SK-N-SH (cell line): Measurements from ENCODE around the gene HAGHL. TPM values are rescaled to one million over a fixed set of nuclear protein-coding genes. Genes with fewer than 3 reads are reported as not detected.

Experiments used
- CTCF ChIA-PET: fragments of 300-600, 350-600 bp; formaldehyde crosslinking; extraction: SDS; loops from one replicate; lab custom pipeline; 2021; lab: Yijun Ruan, JAX
- POLR2A ChIA-PET: fragments of 350-600 bp; sonication (Branson Sonifier 250); formaldehyde crosslinking; extraction: SDS; loops from one replicate; lab custom pipeline; 2020; ENCODE audit warnings: antibody characterized with exemption, inconsistent platforms; lab: Yijun Ruan, JAX
- DNase-seq: peaks from one replicate; pipeline ENCODE4 v3.0.0; 2012
- H2AFZ ChIP-seq: fragments of 200-600 bp; sonication (generic); 2 replicates; pipeline ENCODE4 v1.8.1; 2016; ENCODE audit warnings: antibody characterized with exemption, mild to moderate bottlenecking, low read depth
- H3F3A ChIP-seq: fragments of 200-600 bp; sonication (generic); replicated peaks from 2 replicates; pipeline ENCODE3; 2016; ENCODE audit warnings: antibody characterized with exemption, mild to moderate bottlenecking; ENCODE audit not compliant: insufficient read depth
- H3K27ac ChIP-seq, 2 experiments: fragments of 200-500 bp in 1 of 2; fragments of 200-600 bp in 1 of 2; sonication (Bioruptor generic) in 1 of 2; sonication (generic), shearing (Covaris generic) in 1 of 2; 2 replicates each; pipeline versions ENCODE4 v1.5.1 to v1.6.1; 2014 to 2016; ENCODE audit warnings: low read depth in 2 of 2, inconsistent platforms in 1 of 2, low read length in 1 of 2, mild to moderate bottlenecking in 1 of 2, mixed read lengths in 1 of 2
- H3K27me3 ChIP-seq: fragments of 200-600 bp; sonication (generic), shearing (Covaris generic); 2 replicates; pipeline ENCODE4 v1.6.1; 2016; ENCODE audit warnings: mixed run types; ENCODE audit not compliant: insufficient read depth
- H3K36me3 ChIP-seq, 2 experiments: fragments of 200-500 bp in 1 of 2; fragments of 200-600 bp in 1 of 2; sonication (Bioruptor generic) in 1 of 2; sonication (generic) in 1 of 2; replicated peaks in 1 of 2; 2 replicates each; pipeline versions ENCODE3 to v1.5.1; 2014 to 2016; ENCODE audit warnings: low read length in 1 of 2, mild to moderate bottlenecking in 1 of 2; ENCODE audit not compliant: insufficient read depth in 2 of 2, control insufficient read depth in 1 of 2
- H3K4me1 ChIP-seq, 2 experiments: fragments of 200-500 bp in 1 of 2; fragments of 200-600 bp in 1 of 2; sonication (Bioruptor generic) in 1 of 2; sonication (generic), shearing (Covaris generic) in 1 of 2; 2 replicates each; pipeline versions ENCODE4 v1.5.1 to v1.6.1; 2014 to 2016; ENCODE audit warnings: low read depth in 1 of 2, low read length in 1 of 2, mixed run types in 1 of 2; ENCODE audit not compliant: insufficient read depth in 2 of 2, control insufficient read depth in 1 of 2
- H3K4me2 ChIP-seq: fragments of 200-600 bp; sonication (generic), shearing (Covaris generic); 2 replicates; pipeline ENCODE4 v1.6.1; 2017; ENCODE audit warnings: mixed run types
- H3K4me3 ChIP-seq, 2 experiments: fragments of 200-500 bp in 1 of 2; fragments of 200-600 bp in 1 of 2; sonication (Bioruptor generic) in 1 of 2; sonication (generic), shearing (Covaris generic) in 1 of 2; 2 replicates each; pipeline versions ENCODE4 v1.5.1 to v1.8.1; 2014 to 2016; ENCODE audit warnings: low read depth in 2 of 2, inconsistent platforms in 1 of 2, low read length in 1 of 2, mild to moderate bottlenecking in 1 of 2, mixed read lengths in 1 of 2, moderate library complexity in 1 of 2
- H3K79me2 ChIP-seq: fragments of 200-600 bp; sonication (generic); 2 replicates; pipeline ENCODE4 v1.8.1; 2017; ENCODE audit warnings: mild to moderate bottlenecking; ENCODE audit not compliant: insufficient read depth
- H3K9ac ChIP-seq: fragments of 200-600 bp; sonication (generic); 2 replicates; pipeline ENCODE4 v1.6.1; 2017; ENCODE audit warnings: mixed run types
- H3K9me2 ChIP-seq: fragments of 200-600 bp; sonication (generic); 2 replicates; pipeline ENCODE4 v1.6.1; 2017; ENCODE audit warnings: mixed run types
- H3K9me3 ChIP-seq: fragments of 200-600 bp; sonication (generic); 2 replicates; pipeline ENCODE4 v1.6.1; 2017; ENCODE audit warnings: mixed run types, mild to moderate bottlenecking, moderate library complexity
- H4K20me1 ChIP-seq: fragments of 200-600 bp; sonication (generic); 2 replicates; pipeline ENCODE4 v1.6.1; 2017; ENCODE audit warnings: mild to moderate bottlenecking, mixed run types; ENCODE audit not compliant: insufficient read depth
- CHD2 ChIP-seq: fragments of 150-350 bp; IDR thresholded peaks from 2 replicates; pipeline ENCODE4 v1.6.1; 2018; ENCODE audit warnings: low read length; ENCODE audit not compliant: partially characterized antibody
- EP300 ChIP-seq, 2 experiments: IDR thresholded peaks; 2 replicates each; pipeline versions ENCODE4 v1.4.0 to v1.6.1; 2012; ENCODE audit warnings: borderline replicate concordance in 1 of 2, low read depth in 1 of 2, low read length in 1 of 2
- EZH2phosphoT487 ChIP-seq: fragments of 200-600 bp; sonication (generic); IDR thresholded peaks from 2 replicates; pipeline ENCODE4 v1.6.1; 2017; ENCODE audit warnings: low read depth, mixed run types, mild to moderate bottlenecking, antibody characterized with exemption, moderate library complexity, borderline replicate concordance
- FOSL2 ChIP-seq: IDR thresholded peaks from 2 replicates; pipeline ENCODE4 v1.4.0; 2012; ENCODE audit warnings: low read depth, mild to moderate bottlenecking, moderate library complexity, borderline replicate concordance
- FOXM1 ChIP-seq: IDR thresholded peaks from 2 replicates; pipeline ENCODE4 v1.4.0; 2012; ENCODE audit warnings: low read depth, mild to moderate bottlenecking
- GABPA ChIP-seq: IDR thresholded peaks from 2 replicates; pipeline ENCODE4 v1.4.0; 2012; ENCODE audit warnings: low read depth, mild to moderate bottlenecking
- GATA2 ChIP-seq: sonication (generic); formaldehyde crosslinking; IDR thresholded peaks from 2 replicates; pipeline ENCODE4 v1.5.0; 2020; ENCODE audit warnings: mild to moderate bottlenecking, missing genetic modification reagents
- JUND ChIP-seq: IDR thresholded peaks from 2 replicates; pipeline ENCODE4 v1.4.0; 2012
- MXI1 ChIP-seq: IDR thresholded peaks from 2 replicates; pipeline ENCODE4 v1.6.1; 2012; ENCODE audit warnings: mild to moderate bottlenecking, low read depth, low read length, improper control_type of control experiment
- NFIC ChIP-seq: IDR thresholded peaks from 2 replicates; pipeline ENCODE4 v1.4.0; 2012; ENCODE audit warnings: borderline replicate concordance
- TCF12 ChIP-seq: IDR thresholded peaks from 2 replicates; pipeline ENCODE4 v1.4.0; 2012
- TEAD4 ChIP-seq: IDR thresholded peaks from 2 replicates; pipeline ENCODE4 v1.4.0; 2012; ENCODE audit warnings: mild to moderate bottlenecking, borderline replicate concordance; ENCODE audit not compliant: insufficient read depth
- WGBS: methylation state at CpG from one replicate; pipeline ENCODE4 v1.1.6; 2017; ENCODE audit warnings: low lambda C conversion rate; 5-methylcytosine and 5-hydroxymethylcytosine counted together
- polyA plus RNA-seq, 3 experiments: library from polyadenylated mRNA; depleted of rRNA; stranded (reverse); fragments of >200 nt; gene quantifications; 2 replicates each; pipeline ENCODE4 v1.2.3, GENCODE V29; 2012
- TF ChIP-seq, protein P1 (sequence below): fragments of 150-350 bp; IDR thresholded peaks from 2 replicates; pipeline ENCODE4 v1.6.1; 2016; ENCODE audit warnings: mild to moderate bottlenecking, low read depth, low read length
- TF ChIP-seq, protein P2 (sequence below): IDR thresholded peaks from 2 replicates; pipeline ENCODE4 v1.4.0; 2012; ENCODE audit warnings: low read depth
- TF ChIP-seq, protein P3 (sequence below): IDR thresholded peaks from 2 replicates; pipeline ENCODE4; 2012
- TF ChIP-seq, protein P4 (sequence below): fragments of 200-600 bp; sonication (generic); IDR thresholded peaks from 2 replicates; pipeline ENCODE4 v1.6.1; 2017; ENCODE audit warnings: antibody characterized with exemption, mild to moderate bottlenecking, moderate library complexity

The HAGHL gene
- polyA plus RNA-seq, 1 of the 3 experiments (the other 2 are of a cell fraction), result 65.5 TPM

DNA sequence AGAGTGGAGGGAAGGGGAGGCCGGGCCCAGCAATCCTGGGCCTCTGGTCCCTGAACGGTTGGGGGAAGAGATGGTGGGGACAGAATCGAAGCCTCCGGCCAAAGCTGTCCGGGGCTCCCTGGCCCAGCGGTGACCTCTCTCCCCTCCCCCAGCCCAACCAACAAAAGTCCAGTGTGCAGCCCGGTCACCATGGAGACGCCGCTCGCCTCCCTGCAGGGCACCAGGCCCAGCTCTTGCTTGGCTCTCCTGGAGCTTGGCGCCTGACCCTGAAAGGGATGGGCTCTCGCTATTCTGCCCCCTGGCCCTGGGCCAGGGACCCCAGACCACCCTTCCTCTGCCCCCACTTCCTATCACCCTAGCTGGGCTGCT lies 10.7 kb upstream of the HAGHL start:
- 20% methylated on average over 1 of the region's 12 CpGs for WGBS
- peak overlapping the region; percentile 56 to 91; a peak in 3 of 4 replicates for H3K27ac ChIP-seq
- no peaks in the 10 kb centered on the region for H3K9me2 ChIP-seq
- ChIA-PET POLR2A (interaction anchor here (0.7 to 2.6 kb wide), 8 partner anchors 9 to 68 kb away, joined by 3 to 13 read pairs (median 4); partner anchors contain the start of genes CCDC78 and CIAO3), CTCF (interaction anchor here (0.6 to 22.4 kb wide), 10 partner anchors 11 to 68 kb away, joined by 3 to 358 read pairs (median 9); partner anchors contain the start of genes ANTKMT, CCDC78, CHTF18 and CIAO3)
- peaks cover 12% of the 10 kb centered on the region; the same call in 1 of the 2 replicates for H4K20me1 ChIP-seq
- H3F3A ChIP-seq, result peaks cover 28% of the 10 kb centered on the region
- H3K36me3 ChIP-seq, result peaks cover 0 to 4% of the 10 kb centered on the region in 2 experiments
- no peaks in the 10 kb centered on the region for H3K9me3 ChIP-seq
- H3K4me2 ChIP-seq, result peak overlapping the region; percentile 93
- H3K27me3 ChIP-seq, result no peaks in the 10 kb centered on the region
- H3K4me1 ChIP-seq, result peaks cover 13 to 43% of the 10 kb centered on the region in 2 experiments; a peak in 3 of 4 replicates
- DNase-seq, result peak; percentile 86
- H2AFZ ChIP-seq, result no peak overlapping the region
- peak overlapping the region; percentile 66 to 70 for H3K4me3 ChIP-seq
- TF ChIP-seq CHD2 (peak; percentile 65), NFIC (peak; percentile 23), TCF12 (no peak), JUND (no peak), EP300 (IDR thresholded peaks at IDR 0.05; ENCODE audit: borderline replicate concordance in 1 of 2, low read depth in 1 of 2, low read length in 1 of 2) (peak in 1 of 2 experiments; percentile 40; a peak in 2 of 4 replicates)
- TF ChIP-seq, all 33 proteins: peak for 3
- peak overlapping the region; percentile 67; the same call in 1 of the 2 replicates for H3K9ac ChIP-seq
- H3K79me2 ChIP-seq, result 0 out of 2 replicates have a peak, but pooled peaks cover 2% of the 10 kb centered on the region

DNA sequence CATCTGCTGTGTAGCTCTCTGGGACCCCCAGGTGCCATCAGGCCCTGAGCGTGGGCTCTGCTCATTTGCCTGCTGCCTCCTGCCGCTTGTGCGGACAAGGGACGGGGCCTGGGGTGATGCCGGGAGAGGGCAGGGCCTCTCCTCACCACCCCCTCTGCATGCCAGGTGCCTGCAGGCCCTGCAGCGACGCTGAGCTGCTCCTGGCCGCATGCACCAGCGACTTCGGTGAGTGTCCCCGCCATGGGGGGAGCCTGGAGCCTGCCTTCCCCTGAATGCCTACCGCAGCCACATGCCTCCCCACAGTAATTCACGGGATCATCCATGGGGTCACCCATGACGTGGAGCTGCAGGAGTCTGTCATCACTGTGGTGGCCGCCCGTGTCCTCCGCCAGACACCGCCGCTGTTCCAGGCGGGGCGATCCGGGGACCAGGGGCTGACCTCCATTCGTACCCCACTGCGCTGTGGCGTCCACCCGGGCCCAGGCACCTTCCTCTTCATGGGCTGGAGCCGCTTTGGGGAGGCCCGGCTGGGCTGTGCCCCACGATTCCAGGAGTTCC lies 10.1 kb upstream of the HAGHL start:
- no peaks in the 10 kb centered on the region for H3K9me3 ChIP-seq
- H3K36me3 ChIP-seq, result peaks cover 0 to 4% of the 10 kb centered on the region in 2 experiments
- POLR2A ChIA-PET, result interaction anchor here (0.7 to 2.6 kb wide), 6 partner anchors 8 to 67 kb away, joined by 3 to 13 read pairs (median 4); partner anchors contain the start of genes CCDC78 and CIAO3
- H3K27me3 ChIP-seq, result no peaks in the 10 kb centered on the region
- H3K9ac ChIP-seq, result no peak overlapping the region
- CTCF ChIA-PET, result interaction anchor here (1.0 to 22.4 kb wide), 8 partner anchors 11 to 68 kb away, joined by 3 to 358 read pairs (median 20); partner anchors contain the start of genes ANTKMT, CCDC78, CHTF18 and CIAO3
- peaks cover 28% of the 10 kb centered on the region for H3F3A ChIP-seq
- H3K4me2 ChIP-seq, result peak overlapping the region; percentile 93
- H3K9me2 ChIP-seq, result no peaks in the 10 kb centered on the region
- H3K79me2 ChIP-seq, result peaks cover 2% of the 10 kb centered on the region; the same call in 1 of the 2 replicates
- H3K4me3 ChIP-seq, result peak overlapping the region in 1 of 2 experiments; percentile 70; a peak in 2 of 4 replicates
- H3K4me1 ChIP-seq, result peaks cover 12 to 44% of the 10 kb centered on the region in 2 experiments; a peak in 3 of 4 replicates
- WGBS, result 98% methylated on average over 22 of the region's 29 CpGs
- H4K20me1 ChIP-seq, result peaks cover 15% of the 10 kb centered on the region; the same call in 1 of the 2 replicates
- H3K27ac ChIP-seq, result peak overlapping the region in 1 of 2 experiments; percentile 91; a peak in 3 of 4 replicates
- TF ChIP-seq, protein P1, sequence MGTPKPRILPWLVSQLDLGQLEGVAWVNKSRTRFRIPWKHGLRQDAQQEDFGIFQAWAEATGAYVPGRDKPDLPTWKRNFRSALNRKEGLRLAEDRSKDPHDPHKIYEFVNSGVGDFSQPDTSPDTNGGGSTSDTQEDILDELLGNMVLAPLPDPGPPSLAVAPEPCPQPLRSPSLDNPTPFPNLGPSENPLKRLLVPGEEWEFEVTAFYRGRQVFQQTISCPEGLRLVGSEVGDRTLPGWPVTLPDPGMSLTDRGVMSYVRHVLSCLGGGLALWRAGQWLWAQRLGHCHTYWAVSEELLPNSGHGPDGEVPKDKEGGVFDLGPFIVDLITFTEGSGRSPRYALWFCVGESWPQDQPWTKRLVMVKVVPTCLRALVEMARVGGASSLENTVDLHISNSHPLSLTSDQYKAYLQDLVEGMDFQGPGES, result no peak
- TF ChIP-seq GATA2 (CRISPR knock-in tag), result no peak
- TF ChIP-seq, protein P2, sequence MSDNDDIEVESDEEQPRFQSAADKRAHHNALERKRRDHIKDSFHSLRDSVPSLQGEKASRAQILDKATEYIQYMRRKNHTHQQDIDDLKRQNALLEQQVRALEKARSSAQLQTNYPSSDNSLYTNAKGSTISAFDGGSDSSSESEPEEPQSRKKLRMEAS, result no peak
- TF ChIP-seq TCF12, result no peak
- TF ChIP-seq FOSL2, result no peak
- no peak for TF ChIP-seq FOXM1
- TF ChIP-seq, protein P3, sequence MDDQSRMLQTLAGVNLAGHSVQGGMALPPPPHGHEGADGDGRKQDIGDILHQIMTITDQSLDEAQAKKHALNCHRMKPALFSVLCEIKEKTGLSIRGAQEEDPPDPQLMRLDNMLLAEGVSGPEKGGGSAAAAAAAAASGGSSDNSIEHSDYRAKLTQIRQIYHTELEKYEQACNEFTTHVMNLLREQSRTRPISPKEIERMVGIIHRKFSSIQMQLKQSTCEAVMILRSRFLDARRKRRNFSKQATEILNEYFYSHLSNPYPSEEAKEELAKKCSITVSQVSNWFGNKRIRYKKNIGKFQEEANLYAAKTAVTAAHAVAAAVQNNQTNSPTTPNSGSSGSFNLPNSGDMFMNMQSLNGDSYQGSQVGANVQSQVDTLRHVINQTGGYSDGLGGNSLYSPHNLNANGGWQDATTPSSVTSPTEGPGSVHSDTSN, result no peak; the same call in 1 of the 2 replicates
- TF ChIP-seq CHD2, result no peak
- no peak for TF ChIP-seq GABPA
- TF ChIP-seq, protein P4, sequence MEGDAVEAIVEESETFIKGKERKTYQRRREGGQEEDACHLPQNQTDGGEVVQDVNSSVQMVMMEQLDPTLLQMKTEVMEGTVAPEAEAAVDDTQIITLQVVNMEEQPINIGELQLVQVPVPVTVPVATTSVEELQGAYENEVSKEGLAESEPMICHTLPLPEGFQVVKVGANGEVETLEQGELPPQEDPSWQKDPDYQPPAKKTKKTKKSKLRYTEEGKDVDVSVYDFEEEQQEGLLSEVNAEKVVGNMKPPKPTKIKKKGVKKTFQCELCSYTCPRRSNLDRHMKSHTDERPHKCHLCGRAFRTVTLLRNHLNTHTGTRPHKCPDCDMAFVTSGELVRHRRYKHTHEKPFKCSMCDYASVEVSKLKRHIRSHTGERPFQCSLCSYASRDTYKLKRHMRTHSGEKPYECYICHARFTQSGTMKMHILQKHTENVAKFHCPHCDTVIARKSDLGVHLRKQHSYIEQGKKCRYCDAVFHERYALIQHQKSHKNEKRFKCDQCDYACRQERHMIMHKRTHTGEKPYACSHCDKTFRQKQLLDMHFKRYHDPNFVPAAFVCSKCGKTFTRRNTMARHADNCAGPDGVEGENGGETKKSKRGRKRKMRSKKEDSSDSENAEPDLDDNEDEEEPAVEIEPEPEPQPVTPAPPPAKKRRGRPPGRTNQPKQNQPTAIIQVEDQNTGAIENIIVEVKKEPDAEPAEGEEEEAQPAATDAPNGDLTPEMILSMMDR, result no peak
- TF ChIP-seq TEAD4, result no peak
- TF ChIP-seq EP300 (IDR thresholded peaks at IDR 0.05; ENCODE audit: borderline replicate concordance in 1 of 2, low read depth in 1 of 2, low read length in 1 of 2), result no peak
- TF ChIP-seq MXI1, result no peak
- no peak for TF ChIP-seq EZH2phosphoT487
- no peak overlapping the region for H2AFZ ChIP-seq
- no peak for DNase-seq
